Ovary (tissue), 3 donors: ENCODE results near the gene FAM53B.

Source experiments
- CTCF ChIP-seq, 3 donors: fragments of 450-650 bp in 2 of 3; fragments of 200-600 bp in 1 of 3; IDR thresholded peaks; one replicate each; pipeline versions ENCODE4 v1.5.1 to v1.8.0; 2016 to 2022; ENCODE audit warnings: antibody characterized with exemption in 3 of 3, mild to moderate bottlenecking in 1 of 3
- EP300 ChIP-seq: sonication (generic); formaldehyde crosslinking; IDR thresholded peaks from one replicate; pipeline ENCODE4 v1.6.1; 2017; ENCODE audit warnings: antibody characterized with exemption
- donor health status: DM: no; HTN: no; CAD: no.

DNA sequence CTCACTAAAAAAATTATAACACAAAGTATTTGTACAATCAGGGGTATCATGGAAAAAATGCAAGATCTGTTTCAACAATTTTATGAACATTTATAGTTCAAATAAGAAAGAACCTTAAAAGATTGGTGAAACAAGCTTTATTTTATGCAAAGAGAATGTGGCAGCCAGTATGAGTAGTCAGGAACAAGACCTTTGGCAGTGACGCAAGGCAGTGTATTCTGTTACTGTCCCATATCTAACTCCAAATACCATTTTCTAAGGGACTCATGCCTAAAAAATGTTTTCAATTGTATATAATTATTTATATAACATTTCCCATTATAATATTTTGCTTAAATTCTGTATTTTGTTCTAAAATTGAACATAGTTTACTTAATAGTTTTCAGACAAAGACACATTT lies 19.1 kb upstream of the FAM53B start:
- TF ChIP-seq EP300 (no peak), CTCF (IDR thresholded peaks at IDR 0.05) (no peak)
